Mesenchymal stem cell (in vitro differentiated cells and primary cell): Measurements from ENCODE around the gene APLF.

ENCODE experiments used
- DNase-seq: peaks from one replicate; pipeline ENCODE4 v3.0.0-alpha.2; 2013
- H2AFZ ChIP-seq: one replicate; pipeline ENCODE4 v1.6.1; 2013; ENCODE audit warnings: low read depth, mild to moderate bottlenecking, control low read depth, inconsistent platforms, low read length, moderate library complexity
- H2AK5ac ChIP-seq: 2 replicates; pipeline ENCODE4 v1.6.1; 2013; ENCODE audit warnings: low read length, moderate library complexity, mild to moderate bottlenecking, inconsistent platforms; ENCODE audit not compliant: severe bottlenecking
- H2BK120ac ChIP-seq: one replicate; pipeline ENCODE4 v1.6.1; 2013; ENCODE audit warnings: low read depth, mild to moderate bottlenecking, inconsistent platforms, low read length, moderate library complexity
- H2BK12ac ChIP-seq, 2 experiments: one replicate each; pipeline ENCODE4 v1.6.1; 2013; ENCODE audit warnings: inconsistent platforms in 2 of 2, low read length in 2 of 2, mild to moderate bottlenecking in 2 of 2, moderate library complexity in 2 of 2, control low read depth in 1 of 2
- H2BK15ac ChIP-seq: one replicate; pipeline ENCODE4 v1.6.1; 2013; ENCODE audit warnings: mild to moderate bottlenecking, low read depth, inconsistent platforms; ENCODE audit not compliant: poor library complexity, severe bottlenecking
- H2BK5ac ChIP-seq: 2 replicates; pipeline ENCODE4 v1.6.1; 2013; ENCODE audit warnings: low read depth, mild to moderate bottlenecking, low read length, control low read depth, inconsistent platforms; ENCODE audit not compliant: poor library complexity, severe bottlenecking
- H3K14ac ChIP-seq, 2 experiments: one replicate each; pipeline ENCODE4 v1.6.1; 2013; ENCODE audit warnings: inconsistent platforms in 2 of 2, low read length in 2 of 2, control low read depth in 1 of 2, mild to moderate bottlenecking in 1 of 2, moderate library complexity in 1 of 2
- H3K18ac ChIP-seq, 2 experiments: one replicate each; pipeline ENCODE4 v1.6.1; 2013; ENCODE audit warnings: inconsistent platforms in 2 of 2, low read length in 2 of 2, control low read depth in 1 of 2, low read depth in 1 of 2, mild to moderate bottlenecking in 1 of 2
- H3K23ac ChIP-seq, 2 experiments: one replicate each; pipeline ENCODE4 v1.6.1; 2013; ENCODE audit warnings: inconsistent platforms in 2 of 2, low read length in 2 of 2, mild to moderate bottlenecking in 2 of 2, moderate library complexity in 2 of 2, control low read depth in 1 of 2
- H3K27ac ChIP-seq: 2 replicates; pipeline ENCODE4 v1.5.1; 2013; ENCODE audit warnings: mild to moderate bottlenecking, moderate library complexity, low read length, control low read depth, inconsistent platforms; ENCODE audit not compliant: poor library complexity, severe bottlenecking
- H3K27me3 ChIP-seq, 2 experiments: 2 replicates each; pipeline versions ENCODE4 v1.6.1 to v1.7.0; 2013; ENCODE audit warnings: low read length in 2 of 2, mild to moderate bottlenecking in 2 of 2, moderate library complexity in 2 of 2, control low read depth in 1 of 2, inconsistent platforms in 1 of 2; ENCODE audit not compliant: control insufficient read depth in 1 of 2, insufficient read depth in 1 of 2
- H3K36me3 ChIP-seq, 2 experiments: 2 replicates each; pipeline versions ENCODE4 v1.6.1 to v1.7.0; 2013; ENCODE audit warnings: low read length in 2 of 2, control low read depth in 1 of 2, inconsistent platforms in 1 of 2, low read depth in 1 of 2, mild to moderate bottlenecking in 1 of 2; ENCODE audit not compliant: insufficient read depth in 2 of 2, control insufficient read depth in 1 of 2
- H3K4ac ChIP-seq, 2 experiments: one replicate each; pipeline ENCODE4 v1.6.1; 2013; ENCODE audit warnings: inconsistent platforms in 2 of 2, low read length in 2 of 2, mild to moderate bottlenecking in 2 of 2, moderate library complexity in 2 of 2, control low read depth in 1 of 2, low read depth in 1 of 2
- H3K4me1 ChIP-seq: 2 replicates; pipeline ENCODE4 v1.6.1; 2013; ENCODE audit warnings: low read depth, low read length, control low read depth; ENCODE audit not compliant: control insufficient read depth, insufficient read depth
- H3K4me2 ChIP-seq: 2 replicates; pipeline ENCODE4 v1.6.1; 2013; ENCODE audit warnings: low read length, mild to moderate bottlenecking, inconsistent platforms; ENCODE audit not compliant: poor library complexity, severe bottlenecking
- H3K4me3 ChIP-seq, 2 experiments: 2 replicates each; pipeline versions ENCODE4 v1.5.1 to v1.7.0; 2013; ENCODE audit warnings: low read length in 2 of 2, mild to moderate bottlenecking in 2 of 2, control low read depth in 1 of 2, low read depth in 1 of 2; ENCODE audit not compliant: insufficient read depth in 1 of 2
- H3K79me1 ChIP-seq: replicated peaks from 2 replicates; pipeline ENCODE4 v1.6.1; 2013; ENCODE audit warnings: mild to moderate bottlenecking, control low read depth, low read length, inconsistent platforms; ENCODE audit not compliant: poor library complexity, severe bottlenecking
- H3K9ac ChIP-seq: 2 replicates; pipeline ENCODE4 v1.7.0; 2013; ENCODE audit warnings: mild to moderate bottlenecking, low read length, moderate library complexity
- H3K9me3 ChIP-seq: 2 replicates; pipeline ENCODE4 v1.7.0; 2013; ENCODE audit warnings: mild to moderate bottlenecking, low read length; ENCODE audit not compliant: control insufficient read depth
- H4K8ac ChIP-seq: one replicate; pipeline ENCODE4 v1.6.1; 2013; ENCODE audit warnings: inconsistent platforms, mild to moderate bottlenecking, low read length, moderate library complexity
- H4K91ac ChIP-seq: one replicate; pipeline ENCODE4 v1.6.1; 2013; ENCODE audit warnings: mild to moderate bottlenecking, low read length, inconsistent platforms
- WGBS: methylation state at CpG from one replicate; pipeline ENCODE4 v1.1.7; 2013; ENCODE audit warnings: mixed read lengths; 5-methylcytosine and 5-hydroxymethylcytosine counted together

APLF gene

DNA sequence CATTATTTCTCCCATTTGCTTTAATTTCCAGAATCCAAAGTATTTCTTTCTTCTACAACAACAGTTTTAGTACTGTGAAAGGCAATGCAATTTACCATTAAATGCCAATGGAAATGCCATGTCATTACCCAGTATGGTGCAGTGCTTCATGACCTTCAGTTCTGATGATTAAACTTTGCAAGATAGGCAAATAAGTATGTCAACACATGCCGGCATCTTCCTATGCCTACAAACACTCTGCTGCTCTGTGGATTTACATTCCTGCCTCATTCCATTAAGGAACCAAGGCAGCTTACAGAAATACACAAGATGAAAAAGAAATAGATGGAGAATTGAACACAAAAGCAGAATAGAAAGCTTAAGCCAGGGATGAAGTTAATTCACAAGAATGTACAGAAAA, 123.3 kb downstream of the APLF start:
- H2AK5ac ChIP-seq, result no peak overlapping the region
- H2BK5ac ChIP-seq, result no peak overlapping the region
- no peak overlapping the region for H2BK15ac ChIP-seq
- H4K91ac ChIP-seq, result no peak overlapping the region
- no peaks in the 10 kb centered on the region for H3K79me1 ChIP-seq
- H3K9me3 ChIP-seq, result no peaks in the 10 kb centered on the region
- H3K4me3 ChIP-seq, result no peak overlapping the region
- no CpG with 5 or more reads among the region's 1 CpG for WGBS
- H3K23ac ChIP-seq, result no peak overlapping the region
- no peak overlapping the region for H4K8ac ChIP-seq
- H3K14ac ChIP-seq, result no peak overlapping the region
- no peak overlapping the region for H3K27ac ChIP-seq
- H2BK12ac ChIP-seq, result no peak overlapping the region
- H3K27me3 ChIP-seq, result no peaks in the 10 kb centered on the region
- no peak overlapping the region for H3K9ac ChIP-seq
- no peak for DNase-seq
- no peaks in the 10 kb centered on the region for H3K4me1 ChIP-seq
- no peak overlapping the region for H3K4ac ChIP-seq
- H3K36me3 ChIP-seq, result no peaks in the 10 kb centered on the region
- H2BK120ac ChIP-seq, result no peak overlapping the region
- H3K4me2 ChIP-seq, result no peak overlapping the region
- no peak overlapping the region for H2AFZ ChIP-seq
- no peak overlapping the region for H3K18ac ChIP-seq

DNA sequence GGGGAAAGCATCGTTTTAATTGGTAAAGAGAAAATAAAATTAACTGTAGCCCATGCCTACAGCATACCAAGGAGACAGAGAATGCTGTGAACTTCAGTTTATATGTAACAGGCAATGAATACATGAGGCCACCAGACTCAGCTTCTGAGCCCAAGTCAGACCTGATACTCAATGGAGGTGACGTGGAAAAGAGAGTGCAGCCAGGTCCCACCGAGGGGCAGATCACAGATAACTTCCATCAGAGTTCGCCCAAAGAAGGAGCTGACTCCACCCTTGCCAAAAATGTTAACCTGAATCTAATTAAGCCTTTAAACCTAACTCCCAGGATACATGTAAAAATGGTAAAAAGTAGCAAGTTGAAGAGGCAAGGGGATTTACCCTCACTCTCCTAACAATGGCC, 123.8 kb downstream of the APLF start:
- H3K23ac ChIP-seq, result no peak overlapping the region
- H4K91ac ChIP-seq, result no peak overlapping the region

DNA sequence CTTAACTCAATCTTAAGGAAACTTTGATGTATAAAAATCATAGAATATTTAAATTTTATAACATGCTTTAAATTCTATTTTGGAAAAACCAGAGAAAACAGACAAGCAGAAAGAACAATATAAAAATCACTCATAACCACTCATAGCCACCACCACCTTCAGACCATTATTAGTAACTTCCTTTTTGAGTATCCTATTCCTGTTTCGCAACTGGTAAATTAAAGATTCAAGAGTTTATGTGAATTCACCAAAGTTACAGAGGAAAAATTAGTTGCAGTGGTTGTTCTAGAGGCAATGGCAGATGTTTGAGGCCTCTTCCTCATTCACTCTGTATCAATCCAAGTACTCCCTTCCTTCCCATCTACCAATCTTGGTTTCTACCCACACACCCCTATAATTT, 126.7 kb downstream of the APLF start:
- no peak overlapping the region for H3K23ac ChIP-seq
- no peak overlapping the region for H2BK15ac ChIP-seq
- no peak overlapping the region for H3K4me2 ChIP-seq
- DNase-seq, result no peak
- H3K4ac ChIP-seq, result no peak overlapping the region
- no peak overlapping the region for H2BK5ac ChIP-seq
- H3K9me3 ChIP-seq, result no peaks in the 10 kb centered on the region
- H3K36me3 ChIP-seq, result no peaks in the 10 kb centered on the region
- no peak overlapping the region for H2AK5ac ChIP-seq
- H3K14ac ChIP-seq, result no peak overlapping the region
- no peak overlapping the region for H2BK12ac ChIP-seq
- no CpG with 5 or more reads among the region's 1 CpG for WGBS
- H2AFZ ChIP-seq, result no peak overlapping the region
- H3K4me1 ChIP-seq, result no peaks in the 10 kb centered on the region
- H2BK120ac ChIP-seq, result no peak overlapping the region
- no peak overlapping the region for H4K8ac ChIP-seq
- no peaks in the 10 kb centered on the region for H3K79me1 ChIP-seq
- H3K9ac ChIP-seq, result no peak overlapping the region
- no peak overlapping the region for H3K18ac ChIP-seq
- no peaks in the 10 kb centered on the region for H3K27me3 ChIP-seq
- H3K4me3 ChIP-seq, result no peak overlapping the region
- H3K27ac ChIP-seq, result no peak overlapping the region
- H4K91ac ChIP-seq, result no peak overlapping the region

More for the DNA sequence above, 123.8 kb downstream of the APLF start:
- Histone ChIP-seq H3K79me1 (no peaks in the 10 kb centered on the region), H2BK5ac (no peak overlapping the region), H3K9ac (no peak overlapping the region), H2AFZ (no peak overlapping the region), H2BK15ac (no peak overlapping the region), H3K18ac (no peak overlapping the region), H3K4me2 (no peak overlapping the region), H3K27me3 (no peaks in the 10 kb centered on the region), H4K8ac (no peak overlapping the region), H3K4ac (no peak overlapping the region), H3K4me1 (no peaks in the 10 kb centered on the region), H3K4me3 (no peak overlapping the region), H2AK5ac (no peak overlapping the region), H3K27ac (no peak overlapping the region), H3K14ac (no peak overlapping the region), H3K9me3 (no peaks in the 10 kb centered on the region), H3K36me3 (no peaks in the 10 kb centered on the region), H2BK120ac (no peak overlapping the region), H2BK12ac (no peak overlapping the region)
- DNase-seq, result no peak
- 89% methylated on average over 3 of the region's 4 CpGs for WGBS

DNA sequence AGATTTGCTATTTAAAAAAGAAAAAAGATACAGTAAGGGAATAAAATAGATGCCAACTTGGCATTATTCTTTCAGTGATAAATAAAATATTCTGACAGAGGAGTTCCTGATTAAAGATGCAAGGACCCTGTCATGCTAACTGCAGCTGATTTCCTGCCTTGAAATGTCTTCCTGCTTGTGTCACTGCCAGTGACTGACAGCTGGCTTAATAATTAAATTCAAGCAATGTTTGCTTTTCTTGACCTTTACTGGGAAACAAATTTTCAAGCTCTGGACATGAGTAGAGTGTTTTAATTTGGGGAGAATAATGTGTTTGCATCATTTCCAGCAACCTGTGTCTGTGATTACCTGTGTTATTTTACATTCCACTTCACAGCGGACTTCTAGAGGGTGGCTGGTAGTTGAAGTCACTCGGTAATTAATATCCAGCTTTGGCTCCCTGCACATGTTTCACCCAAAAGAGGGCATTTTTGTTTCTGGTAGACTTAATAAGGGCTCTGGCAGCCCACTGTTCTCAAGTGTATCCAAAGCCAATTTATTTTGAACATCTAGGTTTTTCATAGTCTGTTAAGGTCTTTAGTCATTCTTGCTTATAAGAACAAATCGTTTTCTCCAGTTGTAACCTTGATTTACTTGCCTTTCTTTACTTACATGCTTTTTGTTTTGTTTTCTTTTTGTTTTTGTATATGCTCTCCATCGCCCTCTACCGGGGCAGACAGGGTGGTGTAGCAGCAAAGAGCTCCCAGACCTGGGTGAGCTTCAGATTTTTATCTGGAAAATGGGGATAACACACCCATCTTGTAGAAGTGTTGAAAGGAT, 127.5 kb downstream of the APLF start:
- Histone ChIP-seq H3K18ac (no peak overlapping the region), H3K27ac (peak overlapping the region; percentile 20), H3K23ac (no peak overlapping the region), H3K27me3 (no peaks in the 10 kb centered on the region), H3K9ac (peak overlapping the region; percentile 40), H2BK12ac (no peak overlapping the region), H2AK5ac (no peak overlapping the region), H3K14ac (no peak overlapping the region), H3K4me1 (no peaks in the 10 kb centered on the region), H3K4ac (peak overlapping the region in 1 of 2 experiments; percentile 41), H3K4me2 (peak overlapping the region; percentile 56), H2BK120ac (no peak overlapping the region), H2AFZ (no peak overlapping the region), H4K8ac (no peak overlapping the region), H3K9me3 (no peaks in the 10 kb centered on the region), H2BK15ac (no peak overlapping the region), H2BK5ac (no peak overlapping the region), H3K79me1 (no peaks in the 10 kb centered on the region), H4K91ac (no peak overlapping the region), H3K4me3 (no peak overlapping the region), H3K36me3 (no peaks in the 10 kb centered on the region)
- peak; percentile 50 for DNase-seq
- WGBS, result 50% methylated on average over 4 of the region's 5 CpGs
